SU-DHL-6 (cell line): ENCODE data around the gene SCAMP5.

Source experiments
- H2AFZ ChIP-seq: fragments of 200-600 bp; sonication (generic); 2 replicates; pipeline ENCODE4 v1.6.1; 2014; ENCODE audit warnings: low read depth, mild to moderate bottlenecking, moderate library complexity, mixed read lengths, antibody characterized with exemption, low read length; ENCODE audit not compliant: severe bottlenecking
- H3F3A ChIP-seq: fragments of 200-600 bp; shearing (Covaris generic); 2 replicates; pipeline ENCODE4 v1.6.0; 2016; ENCODE audit warnings: antibody characterized with exemption, mild to moderate bottlenecking; ENCODE audit not compliant: insufficient read depth
- H3K27ac ChIP-seq: fragments of 200-600 bp; sonication (generic); 2 replicates; pipeline ENCODE4 v1.5.1; 2016; ENCODE audit warnings: low read depth, mild to moderate bottlenecking, low read length, moderate library complexity, mixed read lengths
- H3K27me3 ChIP-seq: fragments of 200-600 bp; sonication (generic), shearing (Covaris generic); 2 replicates; pipeline ENCODE4 v1.6.0; 2014; ENCODE audit warnings: mild to moderate bottlenecking, low read length
- H3K36me3 ChIP-seq: fragments of 200-600 bp; sonication (generic); 2 replicates; pipeline ENCODE4 v1.6.1; 2014; ENCODE audit warnings: mild to moderate bottlenecking, low read length, mixed read lengths
- H3K4me2 ChIP-seq: fragments of 300-600, 200-600 bp; shearing (Covaris generic), sonication (generic); 2 replicates; pipeline ENCODE4 v1.6.0; 2014; ENCODE audit warnings: low read length, low read depth, mild to moderate bottlenecking; ENCODE audit not compliant: poor library complexity, severe bottlenecking
- H3K4me3 ChIP-seq: fragments of 200-600 bp; sonication (generic); 2 replicates; pipeline ENCODE4 v1.5.1; 2014; ENCODE audit warnings: antibody characterized with exemption, low read length, mild to moderate bottlenecking, mixed read lengths; ENCODE audit not compliant: insufficient read depth, poor library complexity, severe bottlenecking
- H3K79me2 ChIP-seq: fragments of 200-600 bp; sonication (generic); 2 replicates; pipeline ENCODE4 v1.6.1; 2014; ENCODE audit warnings: mild to moderate bottlenecking, low read length, moderate library complexity; ENCODE audit not compliant: insufficient read depth
- H3K9ac ChIP-seq: fragments of 200-600 bp; sonication (generic); 2 replicates; pipeline ENCODE4 v1.7.0; 2014; ENCODE audit warnings: mild to moderate bottlenecking, low read length
- H3K9me2 ChIP-seq: fragments of 200-600 bp; sonication (generic); replicated peaks from 2 replicates; pipeline ENCODE4 v1.6.1; 2014; ENCODE audit warnings: low read length; ENCODE audit not compliant: insufficient read depth
- H3K9me3 ChIP-seq: fragments of 200-600 bp; sonication (generic); 2 replicates; pipeline ENCODE4 v1.6.1; 2014; ENCODE audit warnings: low read length, mixed read lengths; ENCODE audit not compliant: insufficient read depth
- H4K20me1 ChIP-seq: fragments of 200-600 bp; sonication (generic); 2 replicates; pipeline ENCODE4 v1.6.1; 2014; ENCODE audit warnings: low read depth, mild to moderate bottlenecking, antibody characterized with exemption, low read length, moderate library complexity, mixed read lengths
- CTCF ChIP-seq: fragments of 200-600 bp; sonication (generic); IDR thresholded peaks from one replicate; pipeline ENCODE4 v1.5.1; 2017; ENCODE audit warnings: antibody characterized with exemption, mild to moderate bottlenecking, low read length, moderate library complexity; ENCODE audit not compliant: insufficient read depth, poor library complexity, severe bottlenecking
- EZH2phosphoT487 ChIP-seq: fragments of 200-600 bp; sonication (generic), shearing (Covaris generic); conservative IDR thresholded peaks from 2 replicates; pipeline ENCODE4 v1.6.1; 2018; ENCODE audit warnings: mild to moderate bottlenecking, antibody characterized with exemption, low read length, moderate library complexity, mixed read lengths

SCAMP5 gene

GRCh38 chr15:74989527-74989926, 5.8 kb upstream of the SCAMP5 start:
- no peak overlapping the region for H3K4me2 ChIP-seq
- no peak overlapping the region for H3K4me3 ChIP-seq
- no peak overlapping the region for H3K27ac ChIP-seq
- no peak overlapping the region for H2AFZ ChIP-seq
- TF ChIP-seq CTCF (no peak), EZH2phosphoT487 (no peak)
- no peaks in the 10 kb centered on the region for H3K27me3 ChIP-seq
- no peaks in the 10 kb centered on the region for H3K9me3 ChIP-seq
- H3F3A ChIP-seq, result no peaks in the 10 kb centered on the region
- no peaks in the 10 kb centered on the region for H3K79me2 ChIP-seq
- no peak overlapping the region for H3K9ac ChIP-seq
- H3K9me2 ChIP-seq, result no peaks in the 10 kb centered on the region
- no peaks in the 10 kb centered on the region for H3K36me3 ChIP-seq
- no peaks in the 10 kb centered on the region for H4K20me1 ChIP-seq

GRCh38 chr15:74992619-74993018, 2.7 kb upstream of the SCAMP5 start:
- no peaks in the 10 kb centered on the region for H3K9me2 ChIP-seq
- no peak overlapping the region for H2AFZ ChIP-seq
- no peak for TF ChIP-seq CTCF
- no peak for TF ChIP-seq EZH2phosphoT487
- H3K27ac ChIP-seq, result no peak overlapping the region
- no peak overlapping the region for H3K9ac ChIP-seq
- H3K27me3 ChIP-seq, result no peaks in the 10 kb centered on the region
- H3F3A ChIP-seq, result no peaks in the 10 kb centered on the region
- H3K9me3 ChIP-seq, result no peaks in the 10 kb centered on the region
- no peaks in the 10 kb centered on the region for H3K36me3 ChIP-seq
- no peaks in the 10 kb centered on the region for H3K79me2 ChIP-seq
- no peak overlapping the region for H3K4me2 ChIP-seq
- H3K4me3 ChIP-seq, result no peak overlapping the region
- H4K20me1 ChIP-seq, result no peaks in the 10 kb centered on the region

- no peak overlapping the region for H3K4me2 ChIP-seq
- no peak overlapping the region for H2AFZ ChIP-seq
- no peaks in the 10 kb centered on the region for H3F3A ChIP-seq
- no peak overlapping the region for H3K9ac ChIP-seq
- no peaks in the 10 kb centered on the region for H3K9me2 ChIP-seq
- H3K27me3 ChIP-seq, result no peaks in the 10 kb centered on the region
- no peaks in the 10 kb centered on the region for H3K36me3 ChIP-seq
- no peaks in the 10 kb centered on the region for H3K79me2 ChIP-seq
- H3K4me3 ChIP-seq, result no peak overlapping the region
- H3K9me3 ChIP-seq, result no peaks in the 10 kb centered on the region
- no peak overlapping the region for H3K27ac ChIP-seq
- no peak for TF ChIP-seq CTCF
- TF ChIP-seq EZH2phosphoT487, result no peak
- no peaks in the 10 kb centered on the region for H4K20me1 ChIP-seq
Observed at GRCh38 chr15:74994236-74994635, 1.1 kb upstream of the SCAMP5 start.

GRCh38 chr15:74994685-74995084, 678 bp upstream of the SCAMP5 start:
- no peak overlapping the region for H3K9ac ChIP-seq
- TF ChIP-seq EZH2phosphoT487 (no peak), CTCF (no peak)
- H3K9me2 ChIP-seq, result no peaks in the 10 kb centered on the region
- H3K9me3 ChIP-seq, result no peaks in the 10 kb centered on the region
- peak overlapping the region; percentile 39 for H3K4me3 ChIP-seq
- no peaks in the 10 kb centered on the region for H4K20me1 ChIP-seq
- no peaks in the 10 kb centered on the region for H3K79me2 ChIP-seq
- H3K4me2 ChIP-seq, result peak overlapping the region; percentile 53
- peaks cover under 1% of the 10 kb centered on the region; the same call in 1 of the 2 replicates for H3F3A ChIP-seq
- no peak overlapping the region for H2AFZ ChIP-seq
- H3K36me3 ChIP-seq, result no peaks in the 10 kb centered on the region
- no peak overlapping the region for H3K27ac ChIP-seq
- no peaks in the 10 kb centered on the region for H3K27me3 ChIP-seq
